GM23248 (cell line): Measurements from ENCODE around the gene CNTNAP5. TPM values are rescaled to one million over a fixed set of nuclear protein-coding genes. Genes with fewer than 3 reads are reported as not detected.

ENCODE experiments used
- DNase-seq: peaks from one replicate; pipeline ENCODE4 v3.0.0-alpha.2; 2015
- H2AFZ ChIP-seq: fragments of 200-600 bp; sonication (generic); 2 replicates; pipeline ENCODE4 v1.6.1; 2016; ENCODE audit warnings: antibody characterized with exemption
- H3F3A ChIP-seq: fragments of 200-600 bp; sonication (generic); 2 replicates; pipeline ENCODE4 v1.6.1; 2016; ENCODE audit warnings: mild to moderate bottlenecking, antibody characterized with exemption, mixed run types; ENCODE audit not compliant: insufficient read depth
- H3K27ac ChIP-seq: fragments of 200-600 bp; sonication (generic); 2 replicates; pipeline ENCODE4 v1.5.1; 2016; ENCODE audit warnings: mild to moderate bottlenecking
- H3K27me3 ChIP-seq: fragments of 200-600 bp; sonication (generic); replicated peaks from 2 replicates; pipeline ENCODE4 v1.6.1; 2016; ENCODE audit warnings: mild to moderate bottlenecking; ENCODE audit not compliant: insufficient read depth
- H3K36me3 ChIP-seq: fragments of 200-600 bp; sonication (generic); 2 replicates; pipeline ENCODE4 v1.6.1; 2016; ENCODE audit warnings: low read depth, mild to moderate bottlenecking
- H3K4me1 ChIP-seq: fragments of 200-600 bp; sonication (generic); 2 replicates; pipeline ENCODE4 v1.6.1; 2016; ENCODE audit warnings: mild to moderate bottlenecking; ENCODE audit not compliant: insufficient read depth
- H3K4me2 ChIP-seq: fragments of 200-600 bp; sonication (generic); one replicate; pipeline ENCODE4 v1.6.1; 2016; ENCODE audit warnings: mild to moderate bottlenecking; ENCODE audit not compliant: unreplicated experiment
- H3K4me3 ChIP-seq: fragments of 200-600 bp; sonication (generic); 2 replicates; pipeline ENCODE4 v1.5.1; 2016; ENCODE audit warnings: mild to moderate bottlenecking
- H3K79me2 ChIP-seq: fragments of 200-600 bp; sonication (generic); 2 replicates; pipeline ENCODE4 v1.6.1; 2016; ENCODE audit warnings: mild to moderate bottlenecking; ENCODE audit not compliant: insufficient read depth
- H3K9ac ChIP-seq: fragments of 200-600 bp; sonication (generic); 2 replicates; pipeline ENCODE4 v1.6.1; 2016; ENCODE audit warnings: mild to moderate bottlenecking
- H3K9me2 ChIP-seq: fragments of 200-600 bp; sonication (generic); 2 replicates; pipeline ENCODE4 v1.6.1; 2016; ENCODE audit warnings: mixed run types, mild to moderate bottlenecking, moderate library complexity; ENCODE audit not compliant: insufficient read depth
- H3K9me3 ChIP-seq: fragments of 200-600 bp; sonication (generic); one replicate; pipeline ENCODE4 v1.6.1; 2017; ENCODE audit warnings: low read depth
- H4K20me1 ChIP-seq: fragments of 200-600 bp; sonication (generic); 2 replicates; pipeline ENCODE4 v1.6.0; 2016; ENCODE audit not compliant: insufficient read depth
- EZH2 ChIP-seq: fragments of 200-600 bp; sonication (generic); IDR thresholded peaks from 2 replicates; pipeline ENCODE4 v1.6.1; 2018; ENCODE audit warnings: antibody characterized with exemption, mild to moderate bottlenecking; ENCODE audit not compliant: insufficient read depth, poor library complexity, severe bottlenecking
- EZH2phosphoT487 ChIP-seq: fragments of 200-600 bp; sonication (generic); IDR thresholded peaks from 2 replicates; pipeline ENCODE4 v1.6.1; 2018; ENCODE audit warnings: antibody characterized with exemption, moderate library complexity, mild to moderate bottlenecking, low read depth; ENCODE audit not compliant: insufficient read depth
- WGBS, 2 experiments: methylation state at CpG; one replicate each; pipeline ENCODE4 v1.1.6; 2015 to 2017; ENCODE audit warnings: low lambda C conversion rate in 2 of 2, low coverage in 1 of 2; ENCODE audit errors: missing lambda C conversion rate in 2 of 2; 5-methylcytosine and 5-hydroxymethylcytosine counted together
- in situ Hi-C: fragments of 300-500 bp; cut with MboI; formaldehyde crosslinking; loops from 2 replicates; pipeline ENCODE4 v1.15.0; 2020
- polyA plus RNA-seq: library from polyadenylated mRNA; unstranded; fragments of >200 nt; fragmentation: Nextera tagmentation; extraction: Ambion mirVana; gene quantifications from 2 replicates; pipeline ENCODE4 v1.2.1, GENCODE V29; 2016
- total RNA-seq: library from RNA; depleted of rRNA; stranded (reverse); fragments of >200 nt; shearing (Covaris generic); gene quantifications from 2 replicates; pipeline ENCODE4 v1.2.3, GENCODE V29; 2014

The CNTNAP5 gene
- total and polyA plus RNA-seq, 2 experiments from 2014 or later, result not detected

- no peak for DNase-seq
- TF ChIP-seq EZH2phosphoT487, result no peak
- no peak for TF ChIP-seq EZH2
- H3K9me3 ChIP-seq, result no peaks in the 10 kb centered on the region
- 41 to 56% methylated on average over 2 of the region's 2 CpGs for WGBS, 2 experiments
- no peak overlapping the region for H2AFZ ChIP-seq
- in situ Hi-C loops, result no loop called here
- H3K9me2 ChIP-seq, result no peaks in the 10 kb centered on the region
- no peaks in the 10 kb centered on the region for H3K4me1 ChIP-seq
- H3F3A ChIP-seq, result no peaks in the 10 kb centered on the region
- H4K20me1 ChIP-seq, result no peaks in the 10 kb centered on the region
- H3K27me3 ChIP-seq, result peaks cover 6% of the 10 kb centered on the region; the same call in 1 of the 2 replicates
- no peak overlapping the region for H3K27ac ChIP-seq
- no peak overlapping the region for H3K4me2 ChIP-seq
- H3K4me3 ChIP-seq, result no peak overlapping the region
- H3K36me3 ChIP-seq, result no peaks in the 10 kb centered on the region
- no peak overlapping the region for H3K9ac ChIP-seq
- no peaks in the 10 kb centered on the region for H3K79me2 ChIP-seq
These were observed 1.4 kb downstream of the CNTNAP5 start for GRCh38 chr2:124026503-124026902.

- H3K9me3 ChIP-seq, result no peaks in the 10 kb centered on the region
- peaks cover 6% of the 10 kb centered on the region; the same call in 1 of the 2 replicates for H3K27me3 ChIP-seq
- no peak overlapping the region for H3K9ac ChIP-seq
- H2AFZ ChIP-seq, result no peak overlapping the region
- H3K4me2 ChIP-seq, result no peak overlapping the region
- TF ChIP-seq EZH2, result no peak
- no peak for TF ChIP-seq EZH2phosphoT487
- in situ Hi-C loops, result no loop called here
- H3K36me3 ChIP-seq, result no peaks in the 10 kb centered on the region
- no peaks in the 10 kb centered on the region for H3K9me2 ChIP-seq
- 1 to 2% methylated on average over 4 of the region's 4 CpGs for WGBS, 2 experiments
- H3K4me3 ChIP-seq, result no peak overlapping the region
- DNase-seq, result peak; percentile 66
- no peaks in the 10 kb centered on the region for H3K79me2 ChIP-seq
- no peaks in the 10 kb centered on the region for H4K20me1 ChIP-seq
- H3K4me1 ChIP-seq, result no peaks in the 10 kb centered on the region
- H3K27ac ChIP-seq, result no peak overlapping the region
- H3F3A ChIP-seq, result no peaks in the 10 kb centered on the region
These were observed 2.1 kb downstream of the CNTNAP5 start for GRCh38 chr2:124027182-124027581.

DNA sequence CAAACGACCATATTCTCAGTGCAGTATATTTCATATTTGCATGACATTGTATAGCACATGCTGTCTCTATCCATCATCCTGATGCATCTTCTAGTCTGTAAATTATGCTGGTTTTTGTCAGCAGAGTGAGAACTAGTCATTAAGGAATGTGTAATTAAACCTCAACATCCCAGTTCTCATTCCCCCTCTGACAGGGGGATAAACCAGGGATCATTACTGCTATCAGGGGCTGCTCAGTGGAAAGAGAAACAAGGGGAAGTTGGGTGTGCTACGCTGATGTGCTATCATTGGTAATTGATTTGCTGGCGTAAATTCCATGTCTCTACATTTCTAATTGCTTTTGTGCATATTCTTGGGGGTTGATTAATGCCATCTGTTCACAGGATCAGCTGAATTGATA is 7.7 kb downstream of the CNTNAP5 start:
- H3K9ac ChIP-seq, result no peak overlapping the region
- no peak overlapping the region for H3K27ac ChIP-seq
- H3K36me3 ChIP-seq, result no peaks in the 10 kb centered on the region
- H3K4me1 ChIP-seq, result no peaks in the 10 kb centered on the region
- no peak overlapping the region for H3K4me3 ChIP-seq
- H3F3A ChIP-seq, result no peaks in the 10 kb centered on the region
- no peak overlapping the region for H3K4me2 ChIP-seq
- TF ChIP-seq EZH2, result no peak
- TF ChIP-seq EZH2phosphoT487, result no peak
- H3K9me2 ChIP-seq, result no peaks in the 10 kb centered on the region
- no peaks in the 10 kb centered on the region for H3K27me3 ChIP-seq
- DNase-seq, result no peak
- no peaks in the 10 kb centered on the region for H4K20me1 ChIP-seq
- no peaks in the 10 kb centered on the region for H3K9me3 ChIP-seq
- 2 to 3% methylated on average over 3 of the region's 3 CpGs for WGBS, 2 experiments
- H2AFZ ChIP-seq, result no peak overlapping the region
- H3K79me2 ChIP-seq, result no peaks in the 10 kb centered on the region
- in situ Hi-C loops, result no loop called here

DNA sequence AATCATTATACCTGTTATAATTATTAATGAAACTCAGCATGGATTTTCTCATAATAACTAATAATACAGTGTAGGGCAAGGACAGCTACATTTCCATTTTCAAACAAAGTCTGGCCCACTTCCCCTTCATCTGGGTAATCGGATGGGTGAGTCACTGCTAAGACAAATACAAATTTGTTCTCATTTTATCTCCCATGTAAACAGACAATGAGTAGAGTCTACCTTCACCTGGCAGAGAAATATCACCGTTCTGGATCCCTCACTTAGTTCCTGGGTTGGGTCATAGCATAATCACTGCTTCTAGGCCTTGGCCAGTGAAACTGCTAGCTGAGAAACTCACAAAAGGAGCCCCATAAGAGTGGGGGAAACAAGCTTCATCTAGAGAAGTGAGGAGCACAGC is 9.2 kb downstream of the CNTNAP5 start:
- H2AFZ ChIP-seq, result no peak overlapping the region
- 13 to 16% methylated on average over 2 of the region's 2 CpGs for WGBS, 2 experiments

GRCh38 chr2:124035001-124035400 is 9.9 kb downstream of the CNTNAP5 start:
- TF ChIP-seq EZH2phosphoT487 (no peak), EZH2 (no peak)
- Histone ChIP-seq H3K27ac (no peak overlapping the region), H3K9ac (no peak overlapping the region), H3F3A (no peaks in the 10 kb centered on the region), H3K4me2 (no peak overlapping the region), H3K9me2 (no peaks in the 10 kb centered on the region), H3K79me2 (no peaks in the 10 kb centered on the region), H3K36me3 (no peaks in the 10 kb centered on the region), H3K9me3 (no peaks in the 10 kb centered on the region), H3K27me3 (no peaks in the 10 kb centered on the region), H3K4me1 (no peaks in the 10 kb centered on the region), H2AFZ (no peak overlapping the region), H4K20me1 (no peaks in the 10 kb centered on the region), H3K4me3 (no peak overlapping the region)
- in situ Hi-C loops, result no loop called here
- no peak for DNase-seq
- WGBS, 2 experiments, result 9 to 33% methylated on average over 1 of the region's 1 CpG

More for the DNA sequence above, 9.2 kb downstream of the CNTNAP5 start:
- Histone ChIP-seq H3K9me2 (no peaks in the 10 kb centered on the region), H3K4me1 (no peaks in the 10 kb centered on the region), H3K4me3 (no peak overlapping the region), H3K4me2 (no peak overlapping the region), H3F3A (no peaks in the 10 kb centered on the region), H3K9ac (no peak overlapping the region), H4K20me1 (no peaks in the 10 kb centered on the region), H3K36me3 (no peaks in the 10 kb centered on the region), H3K27ac (no peak overlapping the region), H3K9me3 (no peaks in the 10 kb centered on the region), H3K79me2 (no peaks in the 10 kb centered on the region), H3K27me3 (no peaks in the 10 kb centered on the region)
- TF ChIP-seq EZH2 (no peak), EZH2phosphoT487 (no peak)
- in situ Hi-C loops, result no loop called here
- DNase-seq, result no peak
